BE2C (cell line): ENCODE data around the gene LASP1NB.

Experiments
- DNase-seq: peaks from one replicate; pipeline ENCODE4 v3.0.0-alpha.2; 2020
- H3K27me3 ChIP-seq: fragments of 250-450 bp; sonication (Bioruptor Pico); 2 replicates; pipeline ENCODE4 v1.5.1; 2020; ENCODE audit warnings: mild to moderate bottlenecking
- H3K36me3 ChIP-seq: fragments of 250-450 bp; sonication (Bioruptor Pico); 2 replicates; pipeline ENCODE4 v1.5.1; 2020; ENCODE audit warnings: mild to moderate bottlenecking
- H3K4me1 ChIP-seq: fragments of 250-450 bp; sonication (Bioruptor Pico); 2 replicates; pipeline ENCODE4 v1.5.1; 2020
- H3K4me3 ChIP-seq: 2 replicates; pipeline ENCODE4 v1.5.1; 2011; ENCODE audit warnings: low read depth, low read length
- H3K9me3 ChIP-seq: fragments of 250-450 bp; sonication (Bioruptor Pico); 2 replicates; pipeline ENCODE4 v1.5.1; 2020
- CTCF ChIP-seq: IDR thresholded peaks from 2 replicates; pipeline ENCODE4 v1.5.1; 2012; ENCODE audit warnings: mild to moderate bottlenecking, low read depth, low read length

LASP1NB gene

GRCh38 chr17:38883592-38884526, 41.6 kb upstream of the LASP1NB start:
- H3K4me3 ChIP-seq, result no peak overlapping the region
- TF ChIP-seq CTCF, result no peak
- H3K27me3 ChIP-seq, result no peaks in the 10 kb centered on the region
- H3K9me3 ChIP-seq, result no peaks in the 10 kb centered on the region
- DNase-seq, result no peak
- no peaks in the 10 kb centered on the region; the same call in 1 of the 2 replicates for H3K36me3 ChIP-seq
- H3K4me1 ChIP-seq, result peaks cover 15% of the 10 kb centered on the region

GRCh38 chr17:38885044-38885727, 40.2 kb upstream of the LASP1NB start:
- Histone ChIP-seq H3K4me1 (peaks cover 15% of the 10 kb centered on the region), H3K36me3 (no peaks in the 10 kb centered on the region; the same call in 1 of the 2 replicates), H3K4me3 (no peak overlapping the region), H3K9me3 (no peaks in the 10 kb centered on the region), H3K27me3 (no peaks in the 10 kb centered on the region)
- no peak for TF ChIP-seq CTCF
- DNase-seq, result no peak

GRCh38 chr17:38885728-38886642, 39.4 kb upstream of the LASP1NB start:
- H3K36me3 ChIP-seq, result no peaks in the 10 kb centered on the region; the same call in 1 of the 2 replicates
- DNase-seq, result peak; percentile 51

GRCh38 chr17:38886643-38887010, 38.8 kb upstream of the LASP1NB start:
- H3K9me3 ChIP-seq, result no peaks in the 10 kb centered on the region
- H3K4me1 ChIP-seq, result peaks cover 11% of the 10 kb centered on the region
- H3K4me3 ChIP-seq, result no peak overlapping the region
- no peak for TF ChIP-seq CTCF
- no peaks in the 10 kb centered on the region; the same call in 1 of the 2 replicates for H3K36me3 ChIP-seq
- H3K27me3 ChIP-seq, result no peaks in the 10 kb centered on the region
- no peak for DNase-seq

More at GRCh38 chr17:38885728-38886642, 39.4 kb upstream of the LASP1NB start:
- Histone ChIP-seq H3K27me3 (no peaks in the 10 kb centered on the region), H3K9me3 (no peaks in the 10 kb centered on the region), H3K4me1 (peaks cover 15% of the 10 kb centered on the region), H3K4me3 (no peak overlapping the region)
- no peak for TF ChIP-seq CTCF

GRCh38 chr17:38888842-38889241, 36.6 kb upstream of the LASP1NB start:
- peaks cover 6% of the 10 kb centered on the region for H3K4me1 ChIP-seq
- H3K36me3 ChIP-seq, result no peaks in the 10 kb centered on the region; the same call in 1 of the 2 replicates
- no peak overlapping the region for H3K4me3 ChIP-seq
- no peak for TF ChIP-seq CTCF
- H3K27me3 ChIP-seq, result no peaks in the 10 kb centered on the region
- no peaks in the 10 kb centered on the region for H3K9me3 ChIP-seq
- no peak for DNase-seq
